OCI-LY7 (cell line): Measurements from ENCODE around the gene ZSWIM8.

Experiments
- EZH2phosphoT487 ChIP-seq: fragments of 200-600 bp; sonication (generic); IDR thresholded peaks from 2 replicates; pipeline ENCODE4 v1.6.1; 2018; ENCODE audit warnings: low read depth, borderline replicate concordance, mild to moderate bottlenecking, mixed run types, antibody characterized with exemption, low read length, moderate library complexity, mixed read lengths
- TF ChIP-seq, protein P1 (sequence below): fragments of 200-600 bp; sonication (generic); conservative IDR thresholded peaks from 2 replicates; pipeline ENCODE4 v1.5.1; 2014; ENCODE audit warnings: mild to moderate bottlenecking, antibody characterized with exemption, low read length, moderate library complexity, mixed read lengths

DNA sequence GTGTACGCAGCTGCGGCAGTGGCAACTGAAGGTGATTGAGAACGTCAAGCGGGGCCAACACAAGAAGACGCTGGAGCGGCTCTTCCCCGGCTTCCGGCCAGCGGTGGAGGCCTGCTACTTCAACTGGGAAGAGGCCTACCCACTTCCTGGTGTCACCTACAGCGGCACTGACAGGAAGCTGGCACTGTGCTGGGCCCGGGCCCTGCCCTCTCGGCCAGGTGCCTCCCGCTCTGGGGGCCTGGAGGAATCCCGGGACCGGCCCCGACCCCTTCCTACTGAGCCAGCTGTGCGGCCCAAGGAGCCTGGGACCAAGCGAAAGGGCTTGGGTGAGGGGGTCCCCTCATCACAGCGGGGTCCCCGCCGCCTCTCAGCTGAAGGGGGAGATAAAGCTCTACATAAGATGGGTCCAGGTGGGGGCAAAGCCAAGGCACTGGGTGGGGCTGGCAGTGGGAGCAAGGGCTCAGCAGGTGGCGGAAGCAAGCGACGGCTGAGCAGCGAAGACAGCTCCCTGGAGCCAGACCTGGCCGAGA lies 6.5 kb downstream of the ZSWIM8 start:
- TF ChIP-seq, protein P1, sequence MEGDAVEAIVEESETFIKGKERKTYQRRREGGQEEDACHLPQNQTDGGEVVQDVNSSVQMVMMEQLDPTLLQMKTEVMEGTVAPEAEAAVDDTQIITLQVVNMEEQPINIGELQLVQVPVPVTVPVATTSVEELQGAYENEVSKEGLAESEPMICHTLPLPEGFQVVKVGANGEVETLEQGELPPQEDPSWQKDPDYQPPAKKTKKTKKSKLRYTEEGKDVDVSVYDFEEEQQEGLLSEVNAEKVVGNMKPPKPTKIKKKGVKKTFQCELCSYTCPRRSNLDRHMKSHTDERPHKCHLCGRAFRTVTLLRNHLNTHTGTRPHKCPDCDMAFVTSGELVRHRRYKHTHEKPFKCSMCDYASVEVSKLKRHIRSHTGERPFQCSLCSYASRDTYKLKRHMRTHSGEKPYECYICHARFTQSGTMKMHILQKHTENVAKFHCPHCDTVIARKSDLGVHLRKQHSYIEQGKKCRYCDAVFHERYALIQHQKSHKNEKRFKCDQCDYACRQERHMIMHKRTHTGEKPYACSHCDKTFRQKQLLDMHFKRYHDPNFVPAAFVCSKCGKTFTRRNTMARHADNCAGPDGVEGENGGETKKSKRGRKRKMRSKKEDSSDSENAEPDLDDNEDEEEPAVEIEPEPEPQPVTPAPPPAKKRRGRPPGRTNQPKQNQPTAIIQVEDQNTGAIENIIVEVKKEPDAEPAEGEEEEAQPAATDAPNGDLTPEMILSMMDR = no peak
- TF ChIP-seq EZH2phosphoT487 = no peak
